Endometrium (tissue), 2 donors: ENCODE results near the gene NXT2.
"Not testable (repeated sequence)": the region's sequence is repeated elsewhere in the genome, so short reads cannot be mapped to it uniquely, and the experiment has no call there.

Source experiments
- FAIRE-seq: peaks from 2 replicates; lab custom pipeline; 2012; peaks lifted over from hg19 to GRCh38; lab: Jason Lieb, UNC
- donor health status: control.
- donor health status: control.

NXT2 gene

DNA sequence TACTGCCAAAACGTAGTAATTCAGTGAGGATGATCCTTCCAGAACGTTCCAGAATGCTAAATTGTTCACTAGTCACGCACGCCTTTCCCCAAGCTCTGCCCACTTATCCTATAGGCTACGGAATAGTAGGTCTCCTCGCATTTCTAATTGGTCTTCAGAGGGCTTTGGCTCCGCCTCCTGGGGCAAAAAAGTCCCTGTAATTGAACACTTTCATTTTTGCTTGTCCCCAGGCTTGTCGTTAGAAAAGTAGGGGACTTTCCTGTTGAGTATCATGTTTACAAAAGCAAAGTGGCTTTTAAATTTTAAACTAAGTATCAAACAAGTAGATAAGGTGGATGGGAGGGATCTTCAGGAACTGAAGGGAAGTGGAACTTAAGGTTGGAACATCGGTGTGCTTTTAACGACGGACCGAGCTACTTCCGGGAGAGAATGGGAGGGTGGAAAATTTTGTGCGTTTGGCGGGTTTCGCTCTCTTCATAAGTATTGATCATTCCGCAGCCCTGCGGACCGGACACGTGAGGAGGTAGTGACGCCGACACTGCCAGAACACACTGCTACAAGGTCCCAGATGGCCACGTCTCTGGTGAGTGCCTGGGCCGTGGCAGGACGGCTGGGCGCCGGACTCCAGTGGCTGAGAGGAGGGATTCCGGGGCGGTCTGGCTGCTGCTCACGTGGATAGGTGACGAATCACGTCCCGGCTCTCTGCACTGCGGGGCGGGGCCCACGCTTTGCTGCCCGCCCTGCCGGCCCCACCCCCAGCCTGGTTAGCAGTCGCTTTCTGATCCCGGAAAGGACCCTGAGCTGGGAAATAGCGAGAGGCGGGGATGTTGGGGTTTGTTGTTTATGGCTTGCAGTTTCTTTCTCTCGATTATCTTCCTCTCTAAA lies at the start of gene NXT2:
Gene NXT2, plus strand, starts transcription at position 406 of the 885 bp plus-strand sequence. Its CDS starts 163 bp downstream, at position 569.
- no peak for FAIRE-seq

DNA sequence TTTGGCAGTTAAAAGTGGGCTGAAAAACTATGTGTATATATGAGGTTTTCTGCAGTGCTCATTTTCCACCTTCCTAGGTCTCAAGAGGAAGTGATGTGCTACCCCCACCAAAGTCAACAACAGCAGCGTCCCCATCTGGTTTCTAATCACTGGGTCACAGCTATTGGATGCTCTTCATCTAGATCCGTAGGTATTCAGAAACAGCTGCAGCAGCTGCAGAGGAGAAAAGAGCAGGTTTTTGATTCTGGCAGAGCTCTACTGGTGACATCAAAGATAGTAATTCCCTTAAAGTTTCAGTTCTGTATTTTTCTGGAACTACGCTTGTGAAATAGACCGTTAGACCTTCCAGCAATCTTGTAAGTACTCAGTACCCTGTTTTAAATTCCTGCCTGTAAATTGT lies 49.0 kb upstream of the NXT2 start:
- no peak for FAIRE-seq

DNA sequence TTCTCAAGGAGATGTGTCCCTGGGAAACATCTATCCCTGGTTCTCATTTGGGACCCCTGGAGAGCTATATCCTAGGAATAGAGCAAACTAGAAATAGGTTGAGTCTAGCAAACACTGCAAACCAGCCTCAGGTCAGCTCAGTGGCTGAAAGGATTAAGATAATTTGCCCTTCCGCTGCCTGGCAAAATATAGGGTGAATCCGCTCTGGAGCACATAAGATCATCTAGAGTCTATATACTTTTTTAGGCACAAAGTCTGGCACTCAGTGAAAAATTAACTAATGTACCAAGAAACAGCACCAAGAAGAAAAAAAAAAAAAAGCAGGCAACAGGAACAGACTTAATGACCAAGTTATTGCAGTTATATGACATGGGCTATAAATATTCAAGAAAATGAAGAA lies 47.5 kb upstream of the NXT2 start:
- FAIRE-seq: no peak

DNA sequence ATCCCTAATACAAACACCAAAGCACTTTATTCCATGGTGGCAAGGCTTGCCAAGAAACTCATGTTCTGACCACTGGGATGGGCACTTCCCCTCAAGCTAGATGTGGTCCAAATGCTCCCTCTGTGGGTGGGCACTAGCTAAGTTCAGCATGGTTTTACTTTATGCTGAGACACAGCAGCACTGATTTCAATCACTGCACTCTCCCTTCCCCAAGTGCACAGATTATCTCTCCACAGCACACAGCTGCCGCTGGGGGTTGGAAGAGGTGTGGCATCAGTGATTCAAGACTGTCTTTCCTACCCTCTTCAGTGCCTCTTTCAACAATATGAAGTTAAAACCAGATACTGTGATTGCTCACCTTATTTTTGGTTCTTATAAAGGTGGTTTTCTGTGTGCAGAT lies 38.2 kb upstream of the NXT2 start:
- no peak for FAIRE-seq

DNA sequence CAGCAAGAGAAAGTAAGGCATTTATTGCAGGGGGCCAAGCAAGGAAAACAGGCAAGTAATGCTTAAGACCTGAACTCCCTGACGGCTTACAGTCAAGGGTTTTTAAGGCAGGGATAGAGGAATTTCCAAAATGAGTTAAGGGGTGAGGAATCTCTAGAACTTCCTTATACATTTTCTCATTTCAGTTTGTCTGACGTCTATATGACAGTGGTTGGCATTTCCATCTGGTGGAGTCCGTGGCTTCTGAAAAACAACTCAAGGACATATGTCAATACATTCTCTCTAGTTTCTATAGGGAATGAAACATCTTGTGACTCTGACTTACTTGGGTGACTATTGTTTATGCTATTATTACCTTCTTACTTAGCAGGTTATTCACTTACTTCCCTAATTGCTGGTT lies 35.5 kb upstream of the NXT2 start:
- no peak for FAIRE-seq

DNA sequence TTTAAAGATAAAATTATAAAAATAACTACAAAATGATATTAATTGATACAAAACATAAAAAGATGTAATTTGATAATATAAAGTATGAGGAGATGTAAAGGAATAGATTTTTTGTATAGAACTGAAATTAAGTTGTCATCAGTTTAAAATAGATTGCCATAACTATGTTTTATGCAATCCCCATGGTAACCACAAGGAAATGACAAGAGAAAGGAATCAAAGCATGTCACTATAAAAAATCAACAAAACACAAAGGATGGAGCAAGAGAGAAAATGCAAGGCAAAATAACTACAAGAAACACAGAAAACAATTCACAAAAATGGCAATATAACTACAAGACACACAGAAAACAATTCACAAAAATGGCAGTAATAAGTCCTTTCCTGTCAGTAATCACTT lies 27.7 kb upstream of the NXT2 start:
- peak; percentile 35 for FAIRE-seq

DNA sequence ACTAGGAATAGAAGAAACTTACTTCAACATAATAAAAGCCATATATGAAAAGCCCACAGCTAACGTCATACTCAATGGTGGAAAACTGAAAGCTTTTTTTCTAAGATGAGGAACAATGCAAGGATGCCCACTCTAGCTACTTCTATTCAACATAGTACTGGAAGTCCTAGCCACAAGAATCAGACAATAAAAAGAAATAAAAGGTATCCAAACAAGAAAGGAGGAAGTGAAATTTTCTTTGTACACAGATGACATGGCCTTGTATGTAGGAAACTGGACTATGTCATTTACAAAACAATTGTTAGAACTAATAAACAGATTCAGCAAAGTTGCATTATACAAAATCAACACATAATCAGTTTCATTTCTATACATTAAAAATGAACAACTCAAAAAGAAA lies 25.5 kb upstream of the NXT2 start:
- FAIRE-seq: no peak

DNA sequence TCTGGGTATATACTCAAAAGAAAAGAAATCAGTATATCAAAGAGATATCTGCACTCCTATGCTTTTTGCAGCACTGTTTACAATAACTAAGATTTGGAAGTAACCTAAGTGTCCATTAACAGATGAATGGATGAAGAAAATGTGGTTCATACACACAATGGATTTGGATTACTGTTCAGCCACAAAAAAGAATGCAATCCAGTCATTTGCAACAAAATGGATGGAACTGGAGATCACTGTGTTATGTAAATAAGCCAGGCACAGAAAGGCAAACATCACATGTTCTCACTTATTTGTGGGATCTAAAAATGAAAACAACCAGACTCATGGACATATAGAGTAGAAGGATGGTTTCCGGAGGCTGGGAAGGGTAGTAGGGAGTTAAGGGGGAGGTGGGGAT lies 17.6 kb upstream of the NXT2 start:
- FAIRE-seq: no peak

DNA sequence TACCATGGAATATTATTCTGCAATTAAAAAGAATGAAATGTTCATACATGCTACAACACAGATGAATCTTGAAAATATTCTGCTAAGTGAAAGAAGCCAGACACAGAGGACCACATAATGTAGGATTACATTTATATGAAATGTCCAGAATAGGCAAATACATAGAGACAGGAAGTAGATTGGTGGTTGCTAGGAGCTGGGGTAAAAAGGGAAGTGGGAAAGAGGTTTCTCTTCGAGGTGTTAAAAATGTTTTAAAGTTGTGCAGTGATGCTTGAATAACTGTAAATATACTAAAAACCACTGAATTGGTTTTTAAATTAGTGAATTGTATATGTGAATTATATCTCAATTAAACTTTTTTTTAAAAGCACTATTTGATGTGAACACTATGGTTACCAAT lies 3.6 kb upstream of the NXT2 start:
- no peak for FAIRE-seq

DNA sequence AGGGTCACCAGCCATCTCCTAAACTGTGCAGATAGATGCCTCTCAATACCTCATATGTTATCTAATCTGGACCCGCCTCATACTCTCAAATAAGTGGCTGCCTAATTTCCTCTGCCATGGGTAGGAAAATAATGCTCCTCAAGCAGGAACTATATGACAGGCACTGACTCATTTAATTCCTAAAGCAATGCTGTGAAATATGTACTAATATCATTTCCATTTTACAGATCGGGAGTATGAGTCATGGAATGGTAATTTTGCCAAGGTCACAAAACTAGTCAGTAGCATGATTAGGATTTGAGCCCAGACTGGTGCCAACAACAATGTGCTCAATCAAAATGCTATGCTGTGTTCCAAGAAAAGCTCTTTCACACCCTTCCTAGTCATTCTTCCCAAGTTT lies 3.0 kb upstream of the NXT2 start:
- no peak for FAIRE-seq

DNA sequence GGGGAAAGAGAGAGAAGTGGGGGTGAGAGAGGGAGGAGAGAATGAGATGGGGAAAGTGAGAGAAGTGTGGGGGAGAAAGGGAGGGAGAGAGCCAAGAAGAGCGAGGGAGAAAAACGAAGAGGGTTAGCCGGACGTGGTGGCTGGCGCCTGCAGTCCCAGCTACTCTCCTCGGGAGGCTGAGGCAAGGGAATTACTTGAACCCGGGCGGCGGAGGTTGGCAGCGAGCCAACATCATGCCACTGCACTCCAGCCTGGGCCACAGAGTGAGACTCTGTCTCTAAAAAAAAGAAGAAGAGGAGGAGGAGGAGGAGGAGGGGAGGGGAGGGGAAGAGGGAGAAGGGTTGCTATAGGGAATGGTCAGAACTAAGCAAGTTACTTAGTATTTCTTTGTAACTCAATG lies 1.7 kb upstream of the NXT2 start:
- FAIRE-seq: no peak

DNA sequence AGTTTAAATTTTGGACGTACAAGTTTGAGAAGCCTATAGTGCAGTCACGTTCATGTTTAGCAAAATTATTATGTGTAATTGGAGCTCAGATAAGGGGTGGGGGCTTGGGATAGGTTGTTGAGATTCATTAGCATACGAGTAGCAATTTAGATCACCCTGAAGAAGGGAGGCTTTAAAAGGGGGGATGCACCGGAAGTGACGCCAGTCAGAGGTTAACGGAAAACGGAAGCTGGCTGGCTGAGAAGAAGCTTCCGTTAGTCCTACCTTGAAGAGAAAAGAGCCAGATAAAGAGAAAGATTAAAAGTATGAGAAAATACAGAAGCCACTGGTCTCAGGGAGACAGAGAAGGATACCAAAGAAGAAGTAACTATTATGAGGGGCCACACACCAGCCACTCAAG lies 1.1 kb upstream of the NXT2 start:
- FAIRE-seq: no peak

DNA sequence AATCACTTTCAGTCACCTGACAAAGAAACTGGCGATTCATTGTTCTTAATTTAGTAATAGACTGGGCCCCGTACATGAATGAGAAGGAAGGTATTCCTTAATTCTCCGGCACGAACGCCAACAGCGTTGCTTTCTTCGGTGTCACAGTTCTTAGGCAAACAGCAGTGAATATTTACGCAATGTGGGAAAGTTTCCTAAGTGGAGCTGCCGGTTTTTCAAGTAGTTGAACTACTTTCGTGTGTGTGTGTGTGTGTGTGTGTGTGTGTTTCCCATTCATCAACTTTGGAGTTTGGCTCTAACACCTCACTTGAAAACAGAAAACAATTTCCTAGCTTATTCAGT lies 651 bp downstream of the NXT2 start:
- no peak for FAIRE-seq

DNA sequence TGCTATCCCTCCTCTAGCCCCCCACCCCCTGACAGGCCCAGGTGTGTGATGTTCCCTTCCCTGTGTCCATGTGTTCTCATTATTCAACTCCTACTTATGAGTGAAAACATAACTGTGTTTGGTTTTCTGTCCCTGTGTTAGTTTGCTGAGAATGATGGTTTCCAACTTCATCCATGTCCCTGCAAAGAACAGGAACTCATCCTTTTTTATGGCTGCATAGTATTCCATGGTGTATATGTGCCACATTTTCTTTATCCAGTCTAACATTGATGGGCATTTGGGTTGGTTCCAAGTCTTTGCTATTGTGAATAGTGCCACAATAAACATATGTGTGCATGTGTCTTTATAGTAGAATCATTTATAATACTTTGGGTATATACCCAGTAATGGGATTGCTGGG lies 2.4 kb downstream of the NXT2 start:
- FAIRE-seq: not testable (repeated sequence)

DNA sequence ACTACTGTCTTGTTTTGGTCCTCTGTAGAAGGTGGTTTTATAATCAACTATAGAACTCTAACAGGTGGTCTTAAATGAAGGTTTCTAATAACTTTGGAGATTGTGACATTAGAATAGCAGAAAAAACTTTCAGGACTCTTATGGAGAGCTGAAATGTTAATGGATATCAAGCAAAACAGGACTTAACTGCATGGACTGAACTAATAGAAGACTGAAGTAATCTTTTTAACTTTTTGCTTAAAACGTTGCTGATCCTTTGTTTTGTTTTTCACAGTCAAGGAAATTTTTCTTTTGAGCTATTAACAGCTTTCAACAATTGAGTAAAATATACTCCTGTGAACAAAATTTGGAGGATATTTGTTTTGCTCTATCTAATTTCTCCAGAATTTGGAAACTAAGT lies 17.2 kb downstream of the NXT2 start:
- no peak for FAIRE-seq

DNA sequence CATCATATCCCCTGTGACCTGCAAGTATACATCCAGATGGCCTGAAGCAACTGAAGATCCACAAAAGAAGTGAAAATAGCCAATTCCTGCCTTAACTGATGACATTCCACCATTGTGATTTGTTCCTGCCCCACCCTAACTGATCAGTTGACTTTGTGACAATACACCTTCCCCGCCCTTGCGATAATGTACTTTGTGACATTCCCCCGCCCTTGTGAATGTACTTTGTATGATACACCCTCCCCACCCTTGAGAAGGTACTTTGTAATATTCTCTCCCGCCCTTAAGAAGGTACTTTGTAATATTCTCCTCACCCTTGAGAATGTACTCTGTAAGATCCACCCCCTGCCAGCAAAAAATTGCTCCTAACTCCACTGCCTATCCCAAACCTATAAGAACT lies 39.4 kb downstream of the NXT2 start:
- FAIRE-seq: not testable (repeated sequence)

DNA sequence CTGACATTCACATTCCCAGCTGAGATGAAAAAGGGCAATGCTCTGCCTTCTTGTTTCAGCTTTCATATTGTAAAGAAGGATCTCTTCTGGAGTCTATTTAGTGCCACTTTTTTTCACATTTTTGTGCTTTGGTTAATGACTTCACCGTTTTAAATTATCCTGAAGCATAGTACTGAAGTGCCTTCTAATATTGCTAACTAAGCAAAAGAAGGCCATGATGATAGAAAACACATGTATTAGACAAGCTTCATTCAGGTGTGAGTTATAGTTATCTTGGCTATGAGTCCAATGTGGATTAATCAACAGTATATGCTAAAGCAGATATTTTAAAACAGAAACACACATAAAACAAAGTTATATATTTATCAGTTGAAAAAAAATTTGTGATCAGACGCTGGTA lies 40.4 kb downstream of the NXT2 start:
- no peak for FAIRE-seq

DNA sequence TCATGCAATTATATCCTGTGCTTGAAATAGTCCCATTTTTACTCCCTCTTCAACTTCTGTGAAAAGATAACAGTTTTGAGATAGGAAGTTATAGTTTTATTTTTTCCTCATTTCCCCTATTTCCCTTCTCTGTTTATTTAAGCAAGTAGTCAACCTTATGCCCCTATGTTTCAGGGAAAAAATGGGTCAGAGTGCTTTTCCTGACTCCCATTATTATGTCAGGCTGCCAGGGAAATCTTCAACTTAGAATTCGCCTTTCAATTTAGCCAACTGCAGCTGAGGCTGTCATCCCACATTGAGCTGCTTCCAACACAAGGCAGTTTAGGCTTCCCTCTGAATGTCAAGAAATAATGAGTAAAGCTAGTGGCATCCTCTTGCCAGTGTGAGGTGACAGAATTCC lies 42.3 kb downstream of the NXT2 start:
- FAIRE-seq: no peak

DNA sequence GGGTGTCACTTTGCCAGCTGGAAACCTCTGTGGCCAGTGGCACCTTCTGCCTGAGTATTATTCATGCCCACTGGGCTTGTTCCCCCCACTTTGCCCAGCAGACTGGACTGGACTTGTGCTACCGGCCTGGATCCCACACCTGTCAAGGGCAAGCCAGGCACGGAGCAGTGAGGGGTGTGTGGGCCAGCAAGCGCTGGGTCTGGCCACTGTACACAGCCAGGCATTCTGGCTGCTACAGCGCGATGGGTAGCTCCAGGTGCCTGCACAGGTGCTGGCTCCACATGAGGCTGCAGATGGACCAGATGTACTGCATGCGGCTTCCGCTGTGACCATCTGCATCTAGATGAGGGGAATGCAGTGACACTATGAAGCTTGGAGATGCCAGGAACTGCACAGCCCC lies 48.8 kb downstream of the NXT2 start:
- FAIRE-seq: no peak

DNA sequence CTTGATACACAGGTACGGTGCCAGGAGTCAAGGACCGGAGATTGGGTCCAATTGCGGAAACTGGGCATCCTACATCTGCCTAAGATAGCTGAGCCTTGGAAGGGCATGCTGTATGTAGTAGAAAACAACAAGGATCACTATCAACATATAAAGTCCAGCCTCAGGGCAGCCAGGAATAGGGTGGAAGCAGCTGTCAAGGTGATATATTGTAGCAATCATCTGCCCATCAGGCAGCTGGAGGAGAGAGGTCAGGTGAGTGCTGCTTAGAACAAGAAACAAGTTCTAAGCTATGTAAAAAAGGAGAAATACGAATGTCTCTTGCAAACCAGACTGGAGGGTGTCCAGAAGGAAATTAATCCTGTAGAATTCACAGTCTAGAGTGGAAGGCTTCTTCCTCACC lies 53.5 kb downstream of the NXT2 start:
- no peak for FAIRE-seq
